NCI-H1092 (cell line): ENCODE data around the gene RALGAPA2.
"Not testable (repeated sequence)": the region's sequence is repeated elsewhere in the genome, so short reads cannot be mapped to it uniquely, and the experiment has no call there.

Experiments
- DNase-seq: peaks from one replicate; lab custom pipeline; 2025; lab: John Stamatoyannopoulos, UW

RALGAPA2 gene

DNA sequence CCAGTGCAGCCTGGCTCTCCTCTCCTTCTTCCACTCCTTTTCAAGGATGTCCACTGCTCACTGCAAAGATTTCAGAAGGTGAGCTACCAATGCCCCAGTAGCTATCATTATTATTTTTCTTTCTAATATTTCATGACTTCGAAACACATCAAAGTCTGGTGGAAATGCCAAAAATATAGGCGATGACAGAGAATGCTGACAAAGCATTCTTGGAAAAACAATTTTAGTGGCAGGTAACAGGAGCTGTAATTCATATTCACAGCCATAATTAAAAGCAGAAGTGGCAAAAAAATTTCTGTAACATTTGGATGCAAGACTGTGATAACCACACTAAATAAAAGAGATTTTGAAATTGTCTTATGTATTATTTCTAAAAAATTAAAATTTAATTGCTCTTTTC, 133.6 kb downstream of the RALGAPA2 start:
- no peak for DNase-seq

DNA sequence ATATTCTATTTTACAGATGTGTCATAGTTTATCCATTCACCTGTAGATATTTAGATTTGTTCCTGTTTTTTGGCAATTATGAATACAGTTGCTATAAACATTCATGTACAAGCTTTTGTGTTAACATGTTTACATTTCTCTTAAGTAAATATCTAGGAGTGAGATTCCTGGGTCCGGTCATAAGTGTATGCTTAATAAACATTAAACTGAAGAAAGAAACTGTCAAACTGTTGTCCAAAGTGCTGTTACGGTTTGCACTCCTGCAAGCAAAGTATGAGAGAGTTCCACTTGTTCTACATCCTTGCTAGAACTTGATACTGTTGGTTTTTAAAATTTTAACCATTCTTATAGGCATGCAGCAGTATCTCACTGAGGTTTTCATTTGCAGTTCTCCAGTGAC, 138.6 kb downstream of the RALGAPA2 start:
- DNase-seq, result no peak

DNA sequence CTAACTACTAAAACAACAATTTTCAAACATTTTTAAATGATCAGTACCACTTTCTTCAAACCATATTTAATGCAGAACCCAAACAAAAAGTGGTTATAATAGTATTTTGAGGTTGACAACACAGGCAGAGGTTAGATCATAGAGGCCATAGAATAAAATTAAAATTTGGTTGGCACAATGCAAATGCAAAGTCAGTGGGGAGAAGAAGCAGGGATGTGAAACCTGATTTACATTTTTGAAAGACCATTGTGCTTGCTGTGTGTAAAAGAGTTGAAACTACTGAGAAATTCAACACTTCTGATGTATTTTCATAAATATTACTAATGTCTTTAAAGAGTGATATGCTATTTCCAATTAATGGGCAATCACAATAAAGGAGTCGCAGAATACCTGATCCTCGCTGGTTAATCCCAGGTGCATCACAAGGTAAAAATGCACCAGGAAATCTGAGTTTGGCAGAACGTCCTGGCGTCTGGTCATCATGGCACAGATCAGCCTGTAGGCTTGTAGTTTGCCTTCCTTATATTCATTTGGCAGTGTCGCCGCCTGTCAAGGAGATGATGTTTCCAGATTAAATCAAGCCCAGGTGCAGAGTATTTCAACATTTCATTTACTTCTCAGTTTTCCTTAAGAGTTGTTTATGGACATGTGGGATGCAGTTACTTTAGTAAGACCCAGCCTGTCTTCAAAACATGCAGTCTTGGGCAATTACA, 141.2 kb downstream of the RALGAPA2 start:
- DNase-seq, result no peak

DNA sequence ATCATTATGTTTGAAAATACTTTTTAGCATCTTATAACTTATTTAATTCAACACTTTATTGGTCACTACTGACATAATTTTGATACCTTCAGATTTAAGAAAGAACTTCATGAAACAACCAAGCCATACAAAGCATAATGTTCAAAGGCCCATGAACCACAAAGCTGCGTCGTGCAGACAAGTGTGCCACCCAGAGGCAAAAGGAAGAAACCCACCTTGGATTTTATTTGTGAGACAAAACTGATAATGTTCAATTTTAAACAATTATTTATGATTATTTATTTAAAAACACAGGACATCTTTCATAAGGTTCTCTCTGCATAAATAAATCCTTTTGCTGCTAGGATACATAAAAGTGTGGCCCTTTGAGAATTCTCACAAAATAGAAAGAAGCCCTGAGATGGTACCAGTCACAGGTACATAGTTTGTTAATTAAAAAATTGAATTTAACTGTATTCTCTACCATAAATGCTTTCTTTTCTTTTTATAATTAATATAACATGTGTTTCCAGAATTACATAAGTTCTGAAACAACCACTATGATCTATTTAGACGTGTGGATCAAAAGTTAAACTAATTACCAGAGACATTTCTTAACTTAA, 143.7 kb downstream of the RALGAPA2 start:
- DNase-seq, result peak; percentile 37

DNA sequence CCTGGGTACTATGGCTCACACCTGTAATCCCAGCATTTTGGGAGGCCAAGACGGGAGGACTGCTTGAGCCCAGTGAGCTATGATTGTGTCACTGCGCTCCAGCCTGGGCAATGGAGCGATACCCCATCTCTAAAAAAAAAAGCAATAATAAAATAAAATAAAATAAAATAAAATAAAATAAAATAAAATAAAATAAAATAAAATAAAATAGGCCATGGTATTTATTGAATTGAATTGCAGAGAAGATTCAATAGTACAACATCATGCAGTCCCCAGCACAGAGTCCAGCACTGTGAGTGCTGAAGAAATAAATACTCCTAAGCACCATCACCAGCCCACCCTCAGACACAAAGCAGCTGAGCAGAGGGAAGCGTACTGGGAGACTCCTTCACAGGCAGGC, 144.7 kb downstream of the RALGAPA2 start:
- DNase-seq, result no peak

DNA sequence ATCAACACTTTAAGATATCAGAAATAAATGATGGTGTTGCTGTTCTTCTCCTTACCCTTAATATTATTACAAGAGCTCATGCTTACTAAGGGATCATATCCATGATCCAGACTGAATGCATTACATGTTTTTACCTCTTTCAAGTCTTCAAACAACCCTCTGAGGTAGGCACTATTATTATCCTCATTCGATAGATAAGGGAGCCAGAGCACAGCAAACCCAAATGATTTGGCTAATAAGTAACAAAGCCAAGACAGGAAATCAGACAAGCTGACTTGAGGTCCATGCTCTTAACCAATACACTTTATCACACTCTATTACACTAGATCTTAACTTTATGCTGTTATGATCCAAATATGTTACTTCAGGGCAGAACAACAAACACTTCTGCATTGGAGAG, 145.9 kb downstream of the RALGAPA2 start:
- no peak for DNase-seq

DNA sequence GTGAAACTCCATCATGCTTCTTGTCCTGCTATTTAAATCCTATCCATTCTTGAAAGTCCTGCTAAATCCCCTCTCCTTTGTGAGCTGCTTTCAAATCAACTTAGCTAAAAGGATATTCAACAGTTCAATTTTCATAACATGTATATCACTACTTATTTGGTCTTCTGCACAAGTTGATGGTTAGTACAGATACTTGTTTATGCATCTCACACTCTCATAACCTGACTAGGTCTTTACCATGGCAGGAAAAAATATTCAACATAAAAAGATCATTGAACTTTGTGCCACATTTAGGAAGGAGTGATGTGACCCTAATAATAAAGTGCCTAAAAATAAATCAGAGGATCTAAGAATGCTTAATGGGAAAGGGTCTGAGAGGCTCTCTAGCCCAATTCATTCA, 148.2 kb downstream of the RALGAPA2 start:
- DNase-seq, result no peak

DNA sequence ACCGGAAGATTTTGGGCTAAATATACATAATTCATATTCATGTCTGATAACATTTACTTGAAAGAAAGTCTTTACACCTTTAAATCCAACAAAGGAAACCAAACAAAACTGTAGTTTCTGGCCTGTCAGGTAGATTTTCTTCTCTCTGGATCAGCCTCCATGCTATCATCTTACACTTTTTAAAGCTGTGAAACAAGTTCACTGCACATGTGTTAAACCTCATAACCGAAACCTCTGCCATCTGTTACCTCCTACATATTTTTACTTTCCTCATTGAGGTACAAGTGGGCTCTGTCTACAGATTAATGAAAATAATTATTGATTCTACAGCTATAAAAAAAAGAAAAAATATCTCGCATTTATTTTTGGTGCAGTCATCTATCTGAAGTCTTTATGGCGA, 149.9 kb downstream of the RALGAPA2 start:
- no peak for DNase-seq

DNA sequence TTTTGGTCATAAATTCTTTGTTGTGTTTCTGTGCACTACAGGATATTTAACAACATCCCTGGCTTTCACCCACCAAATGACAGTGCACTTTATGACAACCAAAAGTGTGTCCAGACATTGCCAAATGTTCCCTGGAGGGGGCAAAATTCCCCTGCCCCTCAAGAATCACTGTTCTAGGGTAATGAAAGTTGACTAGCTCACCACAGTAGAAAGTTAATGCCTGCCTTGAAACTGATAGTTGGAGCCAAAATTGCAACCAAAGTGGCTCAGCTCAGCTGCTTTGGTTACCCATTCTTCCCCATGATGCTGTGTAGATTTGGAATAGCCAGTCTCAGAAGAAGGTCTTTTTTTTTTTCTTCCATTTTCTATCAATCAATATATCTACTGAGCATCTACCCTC, 150.6 kb downstream of the RALGAPA2 start:
- DNase-seq, result no peak

DNA sequence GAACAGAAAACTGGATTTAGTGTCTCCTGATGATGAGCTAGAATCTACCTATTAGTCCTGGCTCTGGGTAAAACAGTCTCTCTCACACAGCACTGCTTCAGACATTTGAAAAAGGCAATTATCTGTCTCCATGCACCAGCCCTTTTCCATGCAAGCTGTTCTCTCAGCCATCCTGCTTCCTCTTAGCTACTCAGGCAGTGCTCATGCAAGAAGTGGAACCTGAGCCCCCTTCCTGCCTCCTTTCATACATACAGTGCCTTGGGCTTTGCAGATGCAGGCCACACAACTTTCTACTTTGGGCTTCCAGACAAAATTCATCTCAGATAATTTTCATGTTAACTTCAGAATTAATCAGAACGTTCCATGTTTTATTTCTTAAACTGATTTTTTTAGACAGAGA, 151.3 kb downstream of the RALGAPA2 start:
- DNase-seq, result no peak

DNA sequence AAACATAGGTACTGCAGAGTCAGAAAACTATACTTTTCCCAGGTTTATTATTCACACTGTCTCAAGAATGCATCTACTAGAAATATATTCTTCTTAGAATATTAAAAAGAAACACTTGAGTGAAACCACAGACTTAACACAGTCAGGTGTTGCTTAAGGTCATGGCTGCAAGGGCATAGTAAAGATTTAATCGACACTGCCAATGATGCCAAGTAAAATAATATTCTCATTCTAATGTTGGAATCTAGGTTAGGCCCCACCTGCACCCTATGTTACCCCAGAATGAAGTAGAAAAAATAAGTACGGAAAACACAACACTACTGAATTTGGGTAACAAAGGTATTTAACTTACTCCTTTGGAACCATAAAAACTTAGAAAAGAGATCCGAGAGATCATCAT, 155.0 kb downstream of the RALGAPA2 start:
- no peak for DNase-seq

DNA sequence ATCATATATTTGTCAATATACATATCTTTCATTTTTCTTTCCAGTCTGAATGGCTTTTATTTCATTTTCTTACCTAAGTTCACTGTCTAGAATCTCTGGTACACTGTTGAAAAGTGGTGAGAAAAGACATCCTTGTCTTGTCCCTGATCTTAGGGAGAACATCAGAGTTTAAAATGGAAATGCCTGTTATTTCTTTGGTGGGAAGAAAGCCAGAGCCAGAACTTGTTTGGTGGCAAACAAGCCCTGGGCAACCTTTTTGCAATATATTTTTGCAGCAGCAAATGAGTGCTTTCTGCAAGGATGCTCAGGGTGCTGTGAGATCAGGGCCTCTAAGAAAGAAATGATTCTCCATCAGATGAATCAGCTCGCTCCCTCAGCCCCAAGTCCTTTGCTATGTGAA, 156.6 kb downstream of the RALGAPA2 start:
- no peak for DNase-seq

DNA sequence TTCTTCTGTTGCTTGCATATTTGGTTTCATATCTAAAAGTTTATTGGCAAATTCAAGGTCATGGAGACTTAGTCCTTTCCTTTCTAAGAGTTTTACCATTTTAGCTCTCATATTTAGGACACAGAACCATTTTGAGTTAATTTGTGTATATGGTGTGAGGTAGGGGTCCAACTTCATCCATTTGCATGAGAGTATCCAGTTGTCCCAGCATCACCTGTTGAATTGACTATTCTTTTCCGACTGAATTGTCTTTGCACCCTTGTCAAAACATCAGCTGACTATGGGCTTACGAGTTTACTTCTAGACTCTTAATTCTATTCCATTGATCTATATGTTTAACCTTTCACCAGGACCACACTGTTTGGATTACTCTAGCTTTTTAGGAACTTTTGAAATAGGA, 157.5 kb downstream of the RALGAPA2 start:
- DNase-seq, result no peak

DNA sequence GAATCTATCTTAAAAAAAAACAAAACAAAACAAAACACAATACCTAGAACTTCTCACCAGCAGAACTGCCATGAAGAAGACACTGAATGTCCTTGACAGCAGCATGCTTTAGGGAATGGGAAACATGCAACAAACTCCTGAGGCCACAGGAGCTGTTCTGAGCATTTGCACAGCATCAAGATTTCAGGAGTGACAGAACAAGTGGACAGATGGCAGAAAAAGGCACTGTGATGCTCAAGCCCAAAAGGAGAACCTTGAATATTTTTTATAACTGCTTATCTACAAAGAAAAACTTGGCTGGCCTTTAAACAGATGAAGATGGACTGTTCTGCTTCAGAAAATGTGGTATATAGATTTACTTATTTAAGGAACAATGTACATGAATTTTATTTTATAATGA, 158.9 kb downstream of the RALGAPA2 start:
- DNase-seq, result no peak

DNA sequence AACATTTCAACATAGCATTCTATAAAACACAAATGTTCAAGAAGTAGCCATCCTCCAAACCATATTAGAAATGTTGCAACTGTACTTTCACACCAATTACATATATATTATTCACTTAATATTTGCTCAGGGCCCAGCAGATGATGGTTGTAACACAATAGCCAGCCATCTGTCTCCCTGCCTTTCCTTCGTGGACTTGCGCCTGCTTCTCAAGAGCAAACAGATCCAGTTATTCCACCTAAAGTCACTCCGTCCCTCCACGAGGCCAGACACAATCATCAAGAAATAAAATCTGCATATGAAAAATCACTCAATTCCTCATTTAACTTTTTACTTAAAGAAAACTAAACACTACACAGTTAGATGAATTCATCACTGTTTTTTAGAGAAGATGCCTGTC, 160.4 kb downstream of the RALGAPA2 start:
- peak; percentile 82 for DNase-seq

DNA sequence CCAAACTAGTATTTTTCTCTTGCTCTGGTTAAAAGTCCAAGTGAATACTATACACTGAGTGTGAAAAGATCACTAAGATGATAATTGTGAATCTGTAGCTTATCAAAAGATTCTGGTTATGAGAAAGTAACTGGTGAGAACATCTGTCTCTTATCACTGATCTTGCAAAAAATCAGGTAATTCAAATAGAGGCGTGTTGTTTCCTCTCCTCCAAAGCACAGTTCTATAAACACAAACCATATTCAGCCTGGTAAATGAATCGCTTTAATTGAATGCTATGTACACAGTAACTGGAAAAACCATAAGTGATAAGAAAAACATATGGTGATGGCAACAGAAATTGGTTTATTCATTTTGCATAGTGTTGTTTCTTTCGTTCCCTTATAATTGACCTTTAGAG, 161.0 kb downstream of the RALGAPA2 start:
- peak; percentile 74 for DNase-seq

DNA sequence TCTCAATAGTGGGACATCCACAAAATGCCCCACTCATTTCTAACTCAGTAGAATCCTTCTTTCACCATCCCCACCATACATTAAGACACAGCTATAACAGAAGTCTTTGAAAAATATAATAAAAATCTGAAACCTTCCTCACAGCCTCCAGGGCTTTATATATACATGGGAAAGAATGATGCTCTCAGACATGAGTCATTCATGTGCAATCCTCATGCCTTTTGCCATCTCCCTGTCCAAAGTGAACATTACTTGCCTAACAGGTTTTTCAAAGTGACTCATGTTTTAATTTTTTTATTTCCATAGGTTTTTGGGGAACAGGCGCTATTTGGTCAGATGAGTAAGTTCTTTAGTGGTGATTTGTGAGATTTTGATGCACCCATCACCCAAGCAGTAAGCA, 162.7 kb downstream of the RALGAPA2 start:
- DNase-seq, result no peak

DNA sequence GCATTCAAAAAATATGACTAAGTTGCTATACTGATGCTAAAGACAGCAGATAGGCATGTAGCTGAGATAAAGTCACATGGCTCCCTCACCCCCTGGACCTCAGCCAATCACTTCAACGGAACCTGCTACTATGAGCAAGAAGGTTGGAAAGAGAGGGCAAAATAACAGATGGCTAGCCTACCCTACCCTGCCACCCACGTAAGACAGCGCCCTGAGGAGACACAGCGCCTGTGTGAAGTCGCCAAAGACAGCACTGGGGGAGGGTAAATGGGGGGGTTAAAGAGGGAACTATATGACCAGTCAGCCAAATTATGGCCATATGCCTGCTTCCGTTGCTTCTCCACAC, 163.2 kb downstream of the RALGAPA2 start:
- DNase-seq, result no peak

DNA sequence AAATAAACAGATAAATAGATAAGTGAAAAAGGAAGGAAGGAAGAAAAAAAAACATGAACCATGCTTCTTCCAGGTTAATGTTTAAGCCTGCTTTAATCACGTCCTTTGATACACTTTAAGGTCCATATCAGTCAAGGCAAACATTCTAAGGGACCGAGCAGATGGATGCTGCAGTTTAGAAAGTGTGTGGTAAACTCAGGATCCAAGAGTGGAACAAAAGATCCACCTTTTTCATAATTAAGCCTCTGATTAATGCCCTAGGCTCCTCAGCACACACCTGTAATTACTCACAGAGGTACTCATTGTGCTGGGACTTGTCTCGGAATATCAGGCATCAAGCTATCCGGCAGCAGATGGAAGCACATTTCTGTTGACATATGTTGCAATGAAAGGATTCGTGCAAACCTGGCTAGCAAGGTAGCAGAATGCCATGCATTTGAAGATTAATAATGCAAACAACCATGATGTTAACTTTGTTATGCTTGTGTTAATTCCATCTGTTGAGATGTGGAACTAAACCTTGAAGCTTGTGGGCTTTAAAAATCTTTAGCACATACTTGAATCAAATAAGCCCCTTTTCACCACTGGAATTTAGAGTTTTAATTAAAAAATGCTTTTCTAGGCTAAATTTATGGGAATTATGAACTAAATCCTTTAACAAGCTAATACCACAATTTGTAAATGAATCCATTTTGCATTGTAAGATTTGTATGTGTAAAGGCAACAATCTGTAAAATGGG, 163.7 kb downstream of the RALGAPA2 start:
- no peak for DNase-seq

DNA sequence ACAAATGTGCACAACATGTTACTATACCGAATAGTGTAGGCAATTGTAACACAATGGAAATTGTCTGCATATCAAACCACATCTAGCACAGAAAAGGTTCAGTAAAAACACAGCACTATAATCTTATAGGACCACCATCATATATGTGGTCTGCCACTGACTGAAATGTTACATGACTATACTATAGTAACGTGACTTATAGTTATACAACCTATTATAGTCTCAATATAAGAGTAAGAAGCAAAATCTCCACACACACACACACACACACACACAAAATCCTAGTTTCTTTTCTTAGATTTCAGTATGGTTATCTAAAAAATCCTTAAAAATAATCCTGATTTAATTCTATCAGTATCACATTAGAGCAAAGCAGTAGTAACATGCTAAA, 164.6 kb downstream of the RALGAPA2 start:
- no peak for DNase-seq

DNA sequence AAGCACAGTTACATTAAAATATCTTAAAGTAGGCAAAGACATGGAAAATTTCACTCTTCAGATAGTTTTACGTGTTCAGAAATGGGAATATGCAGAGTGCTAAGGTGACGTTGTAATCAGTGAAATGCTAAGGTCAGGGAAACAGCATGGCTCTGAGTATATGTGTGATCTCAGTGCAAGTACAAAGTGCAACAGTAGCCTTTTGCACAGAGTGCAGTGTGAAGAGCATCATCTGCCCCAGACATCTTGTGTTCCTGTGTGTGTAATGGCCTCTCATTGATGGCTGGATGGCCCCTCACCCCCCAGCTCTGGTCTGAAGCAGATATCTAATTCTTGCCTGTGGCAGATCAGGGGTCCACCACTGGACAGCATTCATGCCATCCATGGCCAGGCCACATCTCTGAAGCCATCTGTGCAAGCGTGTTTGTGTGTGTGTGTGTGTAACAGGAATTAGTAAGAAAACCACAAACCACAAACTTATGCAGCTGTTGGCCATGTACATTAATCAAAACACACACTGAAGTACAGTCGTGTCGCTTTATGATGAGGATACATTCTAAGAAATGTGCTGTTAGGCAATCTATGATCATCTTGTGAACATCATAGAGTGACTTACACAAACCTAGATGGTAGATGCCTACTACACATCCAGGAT, 165.1 kb downstream of the RALGAPA2 start:
- DNase-seq, result no peak

DNA sequence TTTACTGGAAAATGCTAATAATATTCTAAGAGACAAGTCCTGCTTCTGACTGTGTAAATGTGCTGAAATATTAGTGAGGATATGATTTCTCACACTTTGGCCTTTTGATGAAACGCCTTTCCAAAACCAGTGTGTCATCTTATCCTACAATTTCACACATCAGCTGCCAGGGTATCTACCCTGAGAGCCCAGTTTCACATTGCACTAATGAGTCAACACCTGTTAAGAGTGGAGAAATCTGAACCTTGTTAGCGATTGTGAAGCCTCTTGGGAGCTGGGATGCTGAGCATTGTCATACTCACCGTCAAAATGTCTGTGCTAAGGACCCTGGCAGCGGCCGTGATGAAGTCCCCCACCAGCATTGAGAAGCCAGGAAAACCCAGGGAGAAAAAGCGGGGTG, 166.0 kb downstream of the RALGAPA2 start:
- peak; percentile 47 for DNase-seq

DNA sequence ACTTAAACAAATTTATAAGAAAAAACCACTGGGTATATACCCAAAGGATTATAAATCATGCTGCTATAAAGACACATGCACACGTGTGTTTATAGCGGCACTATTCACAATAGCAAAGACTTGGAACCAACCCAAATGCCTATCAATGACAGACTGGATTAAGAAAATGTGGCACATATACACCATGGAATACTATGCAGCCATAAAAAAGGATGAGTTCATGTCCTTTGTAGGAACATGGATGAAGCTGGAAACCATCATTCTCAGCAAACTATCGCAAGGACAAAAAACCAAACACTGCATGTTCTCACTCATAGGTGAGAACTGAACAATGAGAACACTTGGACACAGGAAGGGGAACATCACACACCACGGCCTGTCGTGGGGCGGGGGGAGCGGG, 169.1 kb downstream of the RALGAPA2 start:
- not testable (repeated sequence) for DNase-seq
